GM19043 (cell line): Measurements from ENCODE around the gene CABLES1.
"Not testable (repeated sequence)": the region's sequence is repeated elsewhere in the genome, so short reads cannot be mapped to it uniquely, and the experiment has no call there.

Experiments used
- ATAC-seq: cut with Tn5 transposase; IDR thresholded peaks from one replicate; pipeline ENCODE4 v1.9.1; 2021; ENCODE audit warnings: low read depth; ENCODE audit not compliant: unreplicated experiment

CABLES1 gene

GRCh38 chr18:23138471-23138870 lies 3.2 kb downstream of the CABLES1 start:
- ATAC-seq: no peak

- ATAC-seq: no peak
Measured at GRCh38 chr18:23141104-23141999, 6.1 kb downstream of the CABLES1 start.

GRCh38 chr18:23142251-23142929 lies 7.1 kb downstream of the CABLES1 start:
- no peak for ATAC-seq

GRCh38 chr18:23143016-23143814 lies 7.9 kb downstream of the CABLES1 start:
- no peak for ATAC-seq

GRCh38 chr18:23143815-23144261 lies 8.6 kb downstream of the CABLES1 start:
- no peak for ATAC-seq

- ATAC-seq: no peak
Measured at GRCh38 chr18:23144640-23145039, 9.4 kb downstream of the CABLES1 start.

- no peak for ATAC-seq
Measured at GRCh38 chr18:23145621-23146020, 10.3 kb downstream of the CABLES1 start.

GRCh38 chr18:23146861-23147469 lies 11.7 kb downstream of the CABLES1 start:
- ATAC-seq: no peak

GRCh38 chr18:23148382-23148781 lies 13.1 kb downstream of the CABLES1 start:
- no peak for ATAC-seq

- ATAC-seq: no peak
Measured at GRCh38 chr18:23149570-23149969, 14.3 kb downstream of the CABLES1 start.

- ATAC-seq: no peak
Measured at GRCh38 chr18:23151414-23152099, 16.3 kb downstream of the CABLES1 start.

GRCh38 chr18:23154030-23154429 lies 18.7 kb downstream of the CABLES1 start:
- ATAC-seq: no peak

GRCh38 chr18:23154823-23155500 lies 19.7 kb downstream of the CABLES1 start:
- no peak for ATAC-seq

GRCh38 chr18:23155537-23155936 lies 20.3 kb downstream of the CABLES1 start:
- no peak for ATAC-seq

- ATAC-seq: no peak
Measured at GRCh38 chr18:23156134-23156533, 20.8 kb downstream of the CABLES1 start.

- ATAC-seq: no peak
Measured at GRCh38 chr18:23158058-23158457, 22.8 kb downstream of the CABLES1 start.

GRCh38 chr18:23158884-23159283 lies 23.6 kb downstream of the CABLES1 start:
- not testable (repeated sequence) for ATAC-seq

- no peak for ATAC-seq
Measured at GRCh38 chr18:23159344-23159743, 24.1 kb downstream of the CABLES1 start.

GRCh38 chr18:23162473-23162872 lies 27.2 kb downstream of the CABLES1 start:
- no peak for ATAC-seq
